Coronary artery (tissue), 2 donors: ENCODE data around the gene SLC25A43.
"Not testable (repeated sequence)": the region's sequence is repeated elsewhere in the genome, so short reads cannot be mapped to it uniquely, and the experiment has no call there.

Source experiments
- DNase-seq: peaks from one replicate; pipeline ENCODE4 v3.0.0-alpha.2; 2017; ENCODE audit warnings: low spot score
- H3K27ac ChIP-seq, 2 donors: fragments of 200-600 bp; sonication (generic); one replicate each; pipeline ENCODE4 v1.5.1; 2016 to 2019
- H3K4me3 ChIP-seq: fragments of 200-600 bp; sonication (generic); 2 replicates; pipeline ENCODE4 v1.5.1; 2016; ENCODE audit warnings: mild to moderate bottlenecking, moderate library complexity
- CTCF ChIP-seq: fragments of 200-600 bp; sonication (generic); IDR thresholded peaks from one replicate; pipeline ENCODE4 v1.5.1; 2019; ENCODE audit warnings: antibody characterized with exemption

The SLC25A43 gene

GRCh38 chrX:119376312-119376711 lies 22.8 kb upstream of the SLC25A43 start:
- H3K4me3 ChIP-seq, result no peak overlapping the region
- no peak for DNase-seq
- TF ChIP-seq CTCF, result no peak
- no peak overlapping the region for H3K27ac ChIP-seq

GRCh38 chrX:119381349-119381944 lies 17.7 kb upstream of the SLC25A43 start:
- no peak for DNase-seq
- H3K27ac ChIP-seq, result no peak overlapping the region
- no peak for TF ChIP-seq CTCF
- no peak overlapping the region for H3K4me3 ChIP-seq

GRCh38 chrX:119382606-119383005 lies 16.5 kb upstream of the SLC25A43 start:
- TF ChIP-seq CTCF, result no peak
- no peak for DNase-seq
- no peak overlapping the region for H3K4me3 ChIP-seq
- no peak overlapping the region for H3K27ac ChIP-seq

- H3K27ac ChIP-seq, H3K4me3 ChIP-seq, DNase-seq: not testable (repeated sequence)
Measured at GRCh38 chrX:119386685-119387084, 12.5 kb upstream of the SLC25A43 start.

- H3K27ac ChIP-seq, H3K4me3 ChIP-seq, DNase-seq: not testable (repeated sequence)
Measured at GRCh38 chrX:119387426-119387825, 11.7 kb upstream of the SLC25A43 start.

GRCh38 chrX:119389214-119389613 lies 9.9 kb upstream of the SLC25A43 start:
- H3K27ac ChIP-seq, result no peak overlapping the region
- no peak for DNase-seq
- TF ChIP-seq CTCF, result no peak
- no peak overlapping the region for H3K4me3 ChIP-seq

GRCh38 chrX:119389871-119390501 lies 9.2 kb upstream of the SLC25A43 start:
- no peak for DNase-seq
- H3K27ac ChIP-seq, result no peak overlapping the region
- no peak for TF ChIP-seq CTCF
- no peak overlapping the region for H3K4me3 ChIP-seq

GRCh38 chrX:119391279-119391678 lies 7.9 kb upstream of the SLC25A43 start:
- DNase-seq, result no peak
- H3K4me3 ChIP-seq, result no peak overlapping the region
- TF ChIP-seq CTCF, result no peak
- no peak overlapping the region for H3K27ac ChIP-seq
